Cortex of kidney (tissue), 1 donor: Measurements from ENCODE around the gene MGST2.

Experiments
- DNase-seq: peaks from one replicate; lab custom pipeline; 2025; lab: John Stamatoyannopoulos, UW

MGST2 gene

GRCh38 chr4:139738846-139739613 lies 73.4 kb downstream of the MGST2 start:
- DNase-seq, result no peak

DNA sequence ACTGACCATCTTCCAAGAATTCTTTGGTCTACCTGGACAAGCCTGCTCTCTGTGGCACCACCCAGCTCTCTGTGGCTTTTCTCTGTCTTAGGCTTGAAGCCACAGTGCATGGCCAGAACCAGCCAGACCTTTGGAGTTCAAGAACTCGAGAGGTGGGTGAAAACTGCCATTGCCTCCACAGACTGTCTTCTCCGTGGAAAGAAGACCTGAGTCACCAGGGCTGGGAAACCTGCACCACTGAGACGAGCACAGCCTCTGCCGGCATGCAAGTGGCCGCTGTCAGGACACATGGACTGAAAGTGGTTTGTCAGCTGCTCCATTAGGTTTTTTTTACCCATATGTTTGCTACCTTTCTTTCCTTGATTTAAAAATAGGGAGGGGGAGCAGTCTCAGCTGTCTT lies 74.5 kb downstream of the MGST2 start:
- DNase-seq, result no peak

DNA sequence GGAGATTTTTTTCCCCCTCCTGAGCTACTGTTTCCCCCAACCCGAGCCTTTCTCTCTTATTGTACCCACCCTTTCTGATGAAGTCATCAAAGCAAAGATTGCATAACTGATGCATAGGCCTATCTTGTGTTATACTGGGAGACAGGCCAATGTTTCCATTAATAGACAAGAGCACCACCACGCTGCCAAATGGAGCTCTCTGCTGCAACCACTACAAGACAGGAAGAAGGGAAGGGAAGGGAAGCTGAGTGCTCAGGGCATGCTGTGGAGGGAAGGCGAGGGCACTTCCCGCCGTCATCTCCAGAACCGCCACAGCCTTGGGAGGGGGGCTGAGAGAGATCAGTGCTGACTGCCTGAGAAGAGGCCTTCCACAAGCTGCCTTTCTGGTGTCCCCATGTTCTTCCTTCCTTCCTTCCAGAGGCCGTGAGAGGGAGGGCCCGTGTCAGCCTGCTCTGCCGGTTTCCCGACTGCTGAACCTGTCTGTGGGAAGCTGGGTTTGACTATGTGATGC lies 75.0 kb downstream of the MGST2 start:
- no peak for DNase-seq

- no peak for DNase-seq
Observed at GRCh38 chr4:139743027-139743426, 77.4 kb downstream of the MGST2 start.

- DNase-seq, result no peak
Observed at GRCh38 chr4:139744232-139744631, 78.6 kb downstream of the MGST2 start.

DNA sequence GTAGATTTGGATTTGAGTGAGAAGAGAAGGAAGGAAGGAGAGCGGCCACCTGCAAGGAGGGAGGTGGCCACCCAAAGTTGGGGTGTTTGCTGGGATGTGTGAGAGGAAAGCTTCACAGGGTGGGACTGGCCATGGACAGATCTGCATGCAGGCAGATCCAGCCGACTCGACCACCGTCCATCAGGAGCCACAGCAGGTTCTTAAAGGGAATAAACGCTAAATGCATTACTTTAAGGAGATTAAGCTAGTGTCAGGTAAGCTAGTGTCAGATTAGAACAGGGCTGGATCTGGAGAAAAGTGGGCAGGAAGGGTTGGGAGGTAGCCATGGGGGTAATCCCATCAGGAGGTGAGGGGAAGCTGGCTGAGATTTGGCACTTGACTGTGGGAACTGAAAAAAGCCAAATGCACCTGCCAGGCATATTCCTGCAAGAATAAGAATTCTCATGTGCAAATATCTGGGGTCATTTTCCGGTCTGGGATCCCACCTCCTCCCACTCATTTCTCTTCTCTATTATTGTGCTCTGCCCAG lies 79.6 kb downstream of the MGST2 start:
- no peak for DNase-seq

DNA sequence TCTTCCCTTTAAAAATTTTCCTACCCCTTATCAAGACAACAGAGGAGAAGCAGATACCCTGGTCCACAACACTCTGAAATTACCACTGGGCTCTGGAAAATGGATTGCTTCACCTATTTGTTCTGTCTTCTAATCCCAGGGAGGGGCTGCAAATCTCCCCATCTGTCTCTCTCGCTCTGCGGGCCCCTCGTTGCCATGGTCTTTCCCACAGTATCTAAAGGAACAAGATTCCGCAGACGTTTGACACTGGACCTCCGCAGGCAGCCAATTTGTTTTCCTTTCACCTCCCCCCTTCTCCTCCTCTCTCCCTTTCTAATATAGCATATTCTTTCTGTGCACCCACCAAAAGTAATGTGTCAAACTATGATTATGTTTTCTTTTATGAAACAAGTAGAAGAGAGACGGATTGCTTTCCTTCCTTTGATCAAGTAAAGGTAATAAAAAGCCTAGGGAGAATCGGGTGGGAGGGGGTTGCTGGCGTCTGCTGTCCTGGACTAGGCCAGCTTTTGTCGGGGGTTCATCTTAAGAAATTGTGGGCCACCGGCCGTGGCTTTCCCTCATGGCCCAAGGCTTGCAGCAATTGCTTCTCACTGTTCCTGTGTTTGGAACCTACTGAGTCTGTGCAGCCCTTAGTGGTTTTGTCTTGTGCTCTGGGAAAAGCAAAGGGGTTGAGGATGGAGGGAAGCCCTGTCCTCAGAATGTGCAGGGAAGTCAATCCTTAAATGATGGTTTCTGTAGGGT lies 81.0 kb downstream of the MGST2 start:
- DNase-seq, result no peak

DNA sequence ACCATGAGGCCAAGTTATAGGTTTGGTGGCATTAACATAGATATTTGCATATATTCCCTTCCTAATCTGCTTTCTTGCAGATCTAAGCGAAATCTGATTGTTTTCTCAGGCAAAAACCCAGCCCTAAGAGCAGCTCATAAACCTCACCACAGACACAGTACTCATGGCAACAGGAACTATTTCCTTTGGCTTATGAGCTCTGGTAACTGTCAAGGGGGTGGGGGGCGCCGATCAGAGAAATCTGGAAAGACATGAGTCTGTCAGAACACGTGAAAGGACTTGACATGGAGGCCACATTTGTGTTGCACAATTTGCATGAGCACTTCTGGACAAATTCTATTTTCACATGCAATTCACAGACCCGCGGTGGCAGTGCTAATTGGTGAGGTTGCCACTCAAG lies 83.7 kb downstream of the MGST2 start:
- DNase-seq, result no peak

GRCh38 chr4:139749835-139750498 lies 84.3 kb downstream of the MGST2 start:
- DNase-seq, result no peak

GRCh38 chr4:139753686-139754085 lies 88.1 kb downstream of the MGST2 start:
- DNase-seq, result no peak
